Lung (tissue), 12 donors: ENCODE results near the gene RCOR1. TPM values are rescaled to one million over a fixed set of nuclear protein-coding genes. Genes with fewer than 3 reads are reported as not detected.

Experiments
- ATAC-seq: fragments of 200-7000 bp; cut with Tn5 transposase; one replicate; pipeline ENCODE4 v1.9.1; 2020; ENCODE audit warnings: moderate number of reproducible peaks; ENCODE audit not compliant: insufficient read depth, low FRiP score
- DNase-seq, 3 donors: peaks; one replicate each; pipeline ENCODE4 v3.0.0-alpha.2; 2013 to 2017
- H3K27ac ChIP-seq, 2 donors: one replicate each; pipeline ENCODE4 v1.5.1; 2013; ENCODE audit warnings: mild to moderate bottlenecking in 2 of 2, moderate library complexity in 2 of 2, control low read depth in 1 of 2, inconsistent platforms in 1 of 2, low read depth in 1 of 2, low read length in 1 of 2
- H3K27me3 ChIP-seq, 3 donors: one replicate each; pipeline ENCODE4 v1.5.1; 2013; ENCODE audit warnings: low read length in 2 of 3; ENCODE audit not compliant: control insufficient read depth in 3 of 3, insufficient read depth in 3 of 3
- H3K36me3 ChIP-seq, 4 donors: one replicate each; pipeline ENCODE4 v1.5.1; 2013; ENCODE audit warnings: low read length in 4 of 4, mild to moderate bottlenecking in 1 of 4, moderate library complexity in 1 of 4; ENCODE audit not compliant: control insufficient read depth in 4 of 4, insufficient read depth in 4 of 4
- H3K4me1 ChIP-seq, 5 donors: one replicate each; pipeline ENCODE4 v1.5.1; 2013; ENCODE audit warnings: low read length in 5 of 5, mild to moderate bottlenecking in 2 of 5, moderate library complexity in 1 of 5; ENCODE audit not compliant: control insufficient read depth in 5 of 5, insufficient read depth in 5 of 5
- H3K4me3 ChIP-seq: one replicate; pipeline ENCODE4 v1.5.1; 2013; ENCODE audit warnings: mild to moderate bottlenecking, control low read depth, moderate library complexity
- H3K9ac ChIP-seq, 2 donors: one replicate each; pipeline ENCODE4 v1.5.1; 2013; ENCODE audit warnings: low read length in 2 of 2, control low read depth in 1 of 2; ENCODE audit not compliant: insufficient read depth in 1 of 2
- H3K9me3 ChIP-seq, 4 donors: one replicate each; pipeline ENCODE4 v1.5.1; 2013; ENCODE audit warnings: low read length in 3 of 4, mild to moderate bottlenecking in 1 of 4, moderate library complexity in 1 of 4; ENCODE audit not compliant: control insufficient read depth in 4 of 4, insufficient read depth in 3 of 4
- WGBS, 2 donors: extraction: QIAGEN DNeasy Blood & Tissue Kit; methylation state at CpG; one replicate each; pipeline ENCODE4 v1.1.7; 2013; 5-methylcytosine and 5-hydroxymethylcytosine counted together
- polyA plus RNA-seq, 2 donors: library from polyadenylated mRNA; stranded (reverse); fragments of 200-250 nt; gene quantifications; one replicate each; pipeline ENCODE4 v1.2.1, GENCODE V29; 2013
- total RNA-seq, 2 donors: library from RNA; depleted of rRNA in 1 of 2; stranded (reverse); fragments of >200 nt in 1 of 2; gene quantifications; one replicate each; pipeline ENCODE4 v1.2.1, GENCODE V29; 2014 to 2021
- TF ChIP-seq, protein P1 (sequence below): IDR thresholded peaks from 2 replicates; pipeline ENCODE4 v1.5.1; 2012; ENCODE audit warnings: mild to moderate bottlenecking; ENCODE audit errors: control extremely low read depth, extremely low read depth
- donor health status: control.
- donor health status: control.
- donor health status: Bipolar disorder and iron deficiency.
- donor health status: healthy.
- donor health status: DM: yes; HTN: yes; CAD: no.

Gene RCOR1
- total and polyA plus RNA-seq, 4 donors = 7.9 to 63.9 (median 22.4) TPM

DNA sequence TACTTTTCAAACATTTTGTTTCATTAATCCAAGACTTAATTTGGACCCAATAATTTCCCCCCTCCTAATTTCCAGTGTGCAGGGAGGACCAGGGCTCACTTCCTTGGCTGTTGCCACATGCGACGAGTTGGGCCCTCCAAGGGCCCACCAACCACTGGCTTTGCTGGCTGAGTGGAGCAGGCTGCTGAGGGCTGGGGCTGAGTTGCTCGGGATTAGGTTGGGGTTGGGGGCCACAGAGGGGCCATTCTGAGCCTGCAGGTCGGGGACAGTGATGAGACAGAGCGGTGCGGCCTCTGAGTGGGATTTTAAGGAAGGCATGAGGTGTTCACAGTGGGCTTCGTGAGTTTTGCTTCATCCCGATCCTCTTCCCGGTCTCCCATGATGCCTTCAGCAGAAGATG is 178.7 kb downstream of the RCOR1 start:
- Histone ChIP-seq H3K4me1 (no peaks in the 10 kb centered on the region), H3K4me3 (no peak overlapping the region), H3K36me3 (no peaks in the 10 kb centered on the region), H3K27me3 (no peaks in the 10 kb centered on the region), H3K9me3 (no peaks in the 10 kb centered on the region), H3K9ac (no peak overlapping the region), H3K27ac (no peak overlapping the region)
- 93 to 97% methylated on average over 9 of the region's 9 CpGs for WGBS, 2 donors
- DNase-seq (no peak), ATAC-seq (no peak)
- TF ChIP-seq, protein P1, sequence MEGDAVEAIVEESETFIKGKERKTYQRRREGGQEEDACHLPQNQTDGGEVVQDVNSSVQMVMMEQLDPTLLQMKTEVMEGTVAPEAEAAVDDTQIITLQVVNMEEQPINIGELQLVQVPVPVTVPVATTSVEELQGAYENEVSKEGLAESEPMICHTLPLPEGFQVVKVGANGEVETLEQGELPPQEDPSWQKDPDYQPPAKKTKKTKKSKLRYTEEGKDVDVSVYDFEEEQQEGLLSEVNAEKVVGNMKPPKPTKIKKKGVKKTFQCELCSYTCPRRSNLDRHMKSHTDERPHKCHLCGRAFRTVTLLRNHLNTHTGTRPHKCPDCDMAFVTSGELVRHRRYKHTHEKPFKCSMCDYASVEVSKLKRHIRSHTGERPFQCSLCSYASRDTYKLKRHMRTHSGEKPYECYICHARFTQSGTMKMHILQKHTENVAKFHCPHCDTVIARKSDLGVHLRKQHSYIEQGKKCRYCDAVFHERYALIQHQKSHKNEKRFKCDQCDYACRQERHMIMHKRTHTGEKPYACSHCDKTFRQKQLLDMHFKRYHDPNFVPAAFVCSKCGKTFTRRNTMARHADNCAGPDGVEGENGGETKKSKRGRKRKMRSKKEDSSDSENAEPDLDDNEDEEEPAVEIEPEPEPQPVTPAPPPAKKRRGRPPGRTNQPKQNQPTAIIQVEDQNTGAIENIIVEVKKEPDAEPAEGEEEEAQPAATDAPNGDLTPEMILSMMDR = no peak

DNA sequence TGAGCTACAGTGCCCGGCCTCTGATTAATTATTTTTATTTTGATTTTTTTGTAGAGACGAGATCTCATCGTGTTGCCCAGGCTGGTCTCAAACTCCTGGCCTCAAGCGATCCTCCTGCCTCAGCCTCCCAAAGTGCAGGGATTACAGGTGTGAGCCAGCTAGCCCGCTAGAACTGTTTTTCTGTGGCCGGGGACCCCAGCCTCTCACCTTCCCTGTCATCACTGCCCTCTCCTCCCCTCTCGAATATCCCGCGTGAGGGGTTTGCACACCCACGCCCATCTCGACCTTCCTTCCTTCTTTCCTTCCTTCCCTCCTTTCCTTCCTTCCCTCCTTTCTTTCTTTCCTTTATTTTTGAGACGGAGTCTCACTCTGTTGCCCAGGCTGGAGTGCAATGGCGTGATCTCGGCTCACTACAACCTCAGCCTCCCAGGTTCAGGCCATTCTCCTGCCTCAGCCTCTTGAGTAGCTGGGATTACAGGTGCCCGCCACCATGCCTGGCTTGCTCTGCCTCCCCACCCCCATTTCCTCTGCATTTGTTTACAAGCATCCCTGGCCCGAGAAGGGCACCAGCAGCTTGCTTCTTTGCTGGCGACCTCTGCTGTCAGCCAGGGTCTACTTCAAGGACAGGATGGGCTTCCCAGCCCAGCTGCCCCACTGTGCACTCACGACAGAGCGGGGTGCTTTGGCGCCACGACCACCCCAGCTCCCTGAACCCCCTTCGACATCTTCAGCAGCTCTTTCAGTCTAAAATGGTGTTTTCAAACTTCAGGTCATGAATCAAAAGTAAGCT is 180.5 kb downstream of the RCOR1 start:
- WGBS, 2 donors = 68 to 75% methylated on average over 21 to 22 of the region's 22 CpGs
- Histone ChIP-seq H3K4me3 (no peak overlapping the region), H3K9ac (no peak overlapping the region), H3K4me1 (peaks cover 0 to 6% (median 0%) of the 10 kb centered on the region in 5 donors), H3K36me3 (no peaks in the 10 kb centered on the region), H3K9me3 (no peaks in the 10 kb centered on the region), H3K27ac (no peak overlapping the region), H3K27me3 (no peaks in the 10 kb centered on the region)
- TF ChIP-seq, protein P1 = no peak
- no peak for ATAC-seq
- no peak for DNase-seq

DNA sequence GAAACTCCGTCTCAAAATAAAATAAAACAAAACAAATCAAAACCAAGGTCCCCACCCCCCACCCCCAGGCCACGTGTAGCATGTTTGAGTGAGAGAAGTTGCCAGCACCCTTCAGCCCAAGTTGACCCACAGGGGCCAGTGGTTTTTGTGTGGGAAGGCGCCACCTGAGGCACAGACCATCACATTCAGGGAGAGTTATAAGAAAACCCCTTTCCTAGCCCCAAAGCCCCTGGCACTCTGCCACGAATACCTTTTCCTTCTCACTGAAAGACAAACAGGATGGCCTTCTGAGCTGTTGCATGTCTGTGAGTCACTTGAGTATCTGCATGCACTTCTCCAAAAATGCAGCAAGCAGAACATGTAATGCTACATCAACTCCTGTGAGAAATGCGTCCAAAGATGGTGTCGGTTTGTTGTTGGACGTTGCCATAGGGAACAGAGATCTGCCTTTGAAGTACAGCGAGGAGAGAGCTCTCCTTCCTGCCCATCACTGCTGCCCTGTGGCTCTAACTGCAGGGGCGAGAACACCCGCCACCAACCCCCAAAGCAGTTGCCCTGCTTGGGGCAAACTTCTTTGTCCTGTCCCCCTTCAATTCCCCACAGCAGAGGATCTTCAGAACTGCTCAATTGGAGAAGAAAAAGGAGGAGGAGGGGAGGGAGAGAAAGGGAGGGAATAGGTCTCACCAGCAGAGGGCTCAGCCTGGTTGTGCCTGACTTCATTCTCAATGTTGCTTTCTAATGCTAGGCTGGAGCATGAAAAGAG is 182.1 kb downstream of the RCOR1 start:
- Histone ChIP-seq H3K27me3 (no peaks in the 10 kb centered on the region), H3K4me1 (peaks cover 0 to 10% (median 5%) of the 10 kb centered on the region in 5 donors), H3K4me3 (no peak overlapping the region), H3K36me3 (no peaks in the 10 kb centered on the region), H3K27ac (no peak overlapping the region), H3K9me3 (no peaks in the 10 kb centered on the region), H3K9ac (no peak overlapping the region)
- ATAC-seq (no peak), DNase-seq (peak; percentile 76 to 88 (median 88))
- 50 to 66% methylated on average over 10 of the region's 10 CpGs for WGBS, 2 donors
- TF ChIP-seq, protein P1 = peak; percentile 62
